Measurements from ENCODE around the gene LRRC4C.

DNA sequence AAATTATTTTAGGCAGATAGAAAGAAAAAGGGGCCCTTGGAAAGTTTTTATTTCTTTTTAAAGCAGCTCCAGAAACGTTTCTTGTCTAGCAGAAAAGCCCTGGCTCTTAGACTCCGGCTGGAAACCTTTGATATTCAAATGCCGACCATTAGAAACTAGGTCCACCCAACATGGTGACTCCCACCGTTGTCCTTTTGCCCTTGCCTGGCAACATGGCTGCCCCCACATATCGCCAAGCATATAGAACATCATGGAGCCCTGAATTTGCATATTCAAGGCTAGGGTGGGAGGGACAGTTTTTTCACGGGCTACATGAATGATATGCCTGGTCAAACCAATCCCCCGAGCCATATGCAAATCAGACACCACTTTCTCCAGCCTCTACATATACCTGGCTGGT is 1379.0 kb downstream of the LRRC4C start:
- TF ChIP-seq, protein P1, sequence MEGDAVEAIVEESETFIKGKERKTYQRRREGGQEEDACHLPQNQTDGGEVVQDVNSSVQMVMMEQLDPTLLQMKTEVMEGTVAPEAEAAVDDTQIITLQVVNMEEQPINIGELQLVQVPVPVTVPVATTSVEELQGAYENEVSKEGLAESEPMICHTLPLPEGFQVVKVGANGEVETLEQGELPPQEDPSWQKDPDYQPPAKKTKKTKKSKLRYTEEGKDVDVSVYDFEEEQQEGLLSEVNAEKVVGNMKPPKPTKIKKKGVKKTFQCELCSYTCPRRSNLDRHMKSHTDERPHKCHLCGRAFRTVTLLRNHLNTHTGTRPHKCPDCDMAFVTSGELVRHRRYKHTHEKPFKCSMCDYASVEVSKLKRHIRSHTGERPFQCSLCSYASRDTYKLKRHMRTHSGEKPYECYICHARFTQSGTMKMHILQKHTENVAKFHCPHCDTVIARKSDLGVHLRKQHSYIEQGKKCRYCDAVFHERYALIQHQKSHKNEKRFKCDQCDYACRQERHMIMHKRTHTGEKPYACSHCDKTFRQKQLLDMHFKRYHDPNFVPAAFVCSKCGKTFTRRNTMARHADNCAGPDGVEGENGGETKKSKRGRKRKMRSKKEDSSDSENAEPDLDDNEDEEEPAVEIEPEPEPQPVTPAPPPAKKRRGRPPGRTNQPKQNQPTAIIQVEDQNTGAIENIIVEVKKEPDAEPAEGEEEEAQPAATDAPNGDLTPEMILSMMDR (IDR thresholded peaks at IDR 0.05; ENCODE audit: poor library complexity, severe bottlenecking): no peak
- TF ChIP-seq POLR2AphosphoS5 (IDR thresholded peaks at IDR 0.05) (no peak), RAD21 (conservative IDR thresholded peaks at IDR 0.05) (no peak), EZH2 (IDR thresholded peaks at IDR 0.05; ENCODE audit: borderline replicate concordance, insufficient read depth, low read length, poor library complexity, severe bottlenecking) (no peak), EP300 (conservative IDR thresholded peaks at IDR 0.05; ENCODE audit: poor library complexity, severe bottlenecking) (no peak), REST (IDR thresholded peaks at IDR 0.05; ENCODE audit: borderline replicate concordance) (no peak), TAF1 (IDR thresholded peaks at IDR 0.05; ENCODE audit: low read depth) (no peak)

Measured in neural cell (in vitro differentiated cells).